SK-N-SH (cell line): ENCODE measurements around the gene TUBB1.

ENCODE experiments used
- CHD2 ChIP-seq: fragments of 150-350 bp; IDR thresholded peaks from 2 replicates; pipeline ENCODE4 v1.6.1; 2018; ENCODE audit warnings: low read length; ENCODE audit not compliant: partially characterized antibody
- CTCF ChIP-seq: fragments of 200-600 bp; sonication (generic); IDR thresholded peaks from 2 replicates; pipeline ENCODE4 v1.6.1; 2017; ENCODE audit warnings: antibody characterized with exemption, mild to moderate bottlenecking, moderate library complexity
- ELF1 ChIP-seq: IDR thresholded peaks from 2 replicates; pipeline ENCODE4 v1.4.0; 2012
- EP300 ChIP-seq, 2 experiments: IDR thresholded peaks; 2 replicates each; pipeline versions ENCODE4 v1.4.0 to v1.6.1; 2012; ENCODE audit warnings: borderline replicate concordance in 1 of 2, low read depth in 1 of 2, low read length in 1 of 2
- EZH2phosphoT487 ChIP-seq: fragments of 200-600 bp; sonication (generic); IDR thresholded peaks from 2 replicates; pipeline ENCODE4 v1.6.1; 2017; ENCODE audit warnings: low read depth, mixed run types, mild to moderate bottlenecking, antibody characterized with exemption, moderate library complexity, borderline replicate concordance
- FOXM1 ChIP-seq: IDR thresholded peaks from 2 replicates; pipeline ENCODE4 v1.4.0; 2012; ENCODE audit warnings: low read depth, mild to moderate bottlenecking
- MAX ChIP-seq: IDR thresholded peaks from 2 replicates; pipeline ENCODE4 v1.4.0; 2012; ENCODE audit warnings: low read depth
- REST ChIP-seq: IDR thresholded peaks from 2 replicates; pipeline ENCODE4 v1.6.1; 2012; ENCODE audit warnings: mild to moderate bottlenecking, low read depth, low read length, moderate library complexity
- TCF12 ChIP-seq: IDR thresholded peaks from 2 replicates; pipeline ENCODE4 v1.4.0; 2012

- TF ChIP-seq ELF1 (no peak), MAX (no peak), TCF12 (no peak), CHD2 (no peak), CTCF (no peak), FOXM1 (no peak), REST (no peak), EZH2phosphoT487 (no peak), EP300 (IDR thresholded peaks at IDR 0.05; ENCODE audit: borderline replicate concordance in 1 of 2, low read depth in 1 of 2, low read length in 1 of 2) (no peak)
Observed at GRCh38 chr20:59018817-59019216, 412 bp upstream of the TUBB1 start.
